Measurements from ENCODE around the gene CAMTA1.

GRCh38 chr1:7388141-7388487 is 602.9 kb downstream of the CAMTA1 start:
- TF ChIP-seq CTCF (IDR thresholded peaks at IDR 0.05; ENCODE audit: poor library complexity): no peak
- TF ChIP-seq EZH2 (IDR thresholded peaks at IDR 0.05; ENCODE audit: borderline replicate concordance): no peak

Data from hepatocyte (in vitro differentiated cells).